Liver (tissue), 9 donors: Measurements from ENCODE around the gene SHISAL1. TPM values are rescaled to one million over a fixed set of nuclear protein-coding genes. Genes with fewer than 3 reads are reported as not detected.

Experiments
- DNase-seq: peaks from one replicate; pipeline ENCODE4 v3.0.0-alpha.2; 2017; ENCODE audit warnings: low spot score
- H3K27ac ChIP-seq, 2 donors: one replicate each; pipeline ENCODE4 v1.7.0; 2013; ENCODE audit warnings: inconsistent platforms in 2 of 2, low read length in 2 of 2, control low read depth in 1 of 2, low read depth in 1 of 2, mild to moderate bottlenecking in 1 of 2
- H3K27me3 ChIP-seq, 4 donors: one replicate each; pipeline versions ENCODE4 v1.6.1 to v1.7.0; 2013; ENCODE audit warnings: low read length in 3 of 4, inconsistent platforms in 1 of 4, mild to moderate bottlenecking in 1 of 4, moderate library complexity in 1 of 4; ENCODE audit not compliant: control insufficient read depth in 4 of 4, insufficient read depth in 4 of 4
- H3K36me3 ChIP-seq, 4 donors: one replicate each; pipeline versions ENCODE4 v1.6.1 to v1.7.0; 2013; ENCODE audit warnings: low read length in 3 of 4, mild to moderate bottlenecking in 3 of 4, low read depth in 1 of 4, moderate library complexity in 1 of 4; ENCODE audit not compliant: control insufficient read depth in 4 of 4, insufficient read depth in 3 of 4
- H3K4me1 ChIP-seq, 4 donors: one replicate each; pipeline versions ENCODE4 v1.6.1 to v1.7.0; 2013; ENCODE audit warnings: low read length in 3 of 4, mild to moderate bottlenecking in 3 of 4, moderate library complexity in 1 of 4; ENCODE audit not compliant: control insufficient read depth in 4 of 4, insufficient read depth in 4 of 4
- H3K4me3 ChIP-seq, 3 donors: one replicate each; pipeline versions ENCODE4 v1.6.1 to v1.7.0; 2013; ENCODE audit warnings: low read length in 3 of 3, control low read depth in 1 of 3, low read depth in 1 of 3, mild to moderate bottlenecking in 1 of 3
- H3K9ac ChIP-seq, 2 donors: one replicate each; pipeline ENCODE4 v1.7.0; 2013; ENCODE audit warnings: low read length in 2 of 2, mild to moderate bottlenecking in 2 of 2, moderate library complexity in 2 of 2, control low read depth in 1 of 2, low read depth in 1 of 2
- H3K9me3 ChIP-seq, 4 donors: one replicate each; pipeline versions ENCODE4 v1.6.1 to v1.7.0; 2013; ENCODE audit warnings: low read length in 3 of 4; ENCODE audit not compliant: control insufficient read depth in 4 of 4
- EGR1 ChIP-seq, 2 donors: IDR thresholded peaks; 2 replicates each; pipeline ENCODE4 v1.6.1; 2016 to 2018; ENCODE audit warnings: antibody characterized with exemption in 2 of 2, low read depth in 2 of 2
- FOXA1 ChIP-seq: IDR thresholded peaks from 2 replicates; pipeline ENCODE4 v1.6.1; 2016; ENCODE audit warnings: antibody characterized with exemption
- HNF4G ChIP-seq: IDR thresholded peaks from 2 replicates; pipeline ENCODE4 v1.6.1; 2016; ENCODE audit warnings: antibody characterized with exemption
- SP1 ChIP-seq: IDR thresholded peaks from 2 replicates; pipeline ENCODE4 v1.6.1; 2018; ENCODE audit warnings: antibody characterized with exemption, mild to moderate bottlenecking
- TAF1 ChIP-seq: conservative IDR thresholded peaks from 2 replicates; pipeline ENCODE4 v1.6.1; 2016; ENCODE audit warnings: antibody characterized with exemption, mild to moderate bottlenecking
- YY1 ChIP-seq: IDR thresholded peaks from 2 replicates; pipeline ENCODE4 v1.6.1; 2016; ENCODE audit warnings: antibody characterized with exemption, mild to moderate bottlenecking
- WGBS: extraction: QIAGEN DNeasy Blood & Tissue Kit; methylation state at CpG from one replicate; pipeline ENCODE4 v1.1.7; 2013; 5-methylcytosine and 5-hydroxymethylcytosine counted together
- polyA plus RNA-seq, 2 donors: library from polyadenylated mRNA; stranded (reverse) in 1 of 2; unstranded in 1 of 2; fragments of 200-250 nt in 1 of 2; fragments of >200 nt in 1 of 2; fragmentation: Nextera tagmentation in 1 of 2; extraction: Ambion mirVana in 1 of 2; gene quantifications; one replicate each; pipeline versions ENCODE4 v1.2.1 to v1.2.3, GENCODE V29; 2013 to 2015
- total RNA-seq, 2 donors: library from RNA; depleted of rRNA; stranded (reverse); fragments of >200 nt; gene quantifications; one replicate each; pipeline ENCODE4 v1.2.3, GENCODE V29; 2014
- TF ChIP-seq, protein P1 (sequence below): fragments of 150-350 bp; IDR thresholded peaks from 2 replicates; pipeline ENCODE4 v1.5.1; 2017; ENCODE audit warnings: improper control_type of control experiment, low read depth, low read length; ENCODE audit not compliant: missing input control
- TF ChIP-seq, protein P2 (sequence below): IDR thresholded peaks from 2 replicates; pipeline ENCODE4 v1.6.1; 2016; ENCODE audit warnings: antibody characterized with exemption, mild to moderate bottlenecking
- TF ChIP-seq, protein P3 (sequence below): IDR thresholded peaks from 2 replicates; pipeline ENCODE4 v1.6.1; 2016; ENCODE audit warnings: antibody characterized with exemption
- donor health status: healthy.
- donor health status: healthy.
- donor health status: healthy.
- donor health status: healthy.
- donor health status: healthy.

SHISAL1 gene
- total and polyA plus RNA-seq, 4 donors: 0.07 to 0.17 (median 0.13) TPM

DNA sequence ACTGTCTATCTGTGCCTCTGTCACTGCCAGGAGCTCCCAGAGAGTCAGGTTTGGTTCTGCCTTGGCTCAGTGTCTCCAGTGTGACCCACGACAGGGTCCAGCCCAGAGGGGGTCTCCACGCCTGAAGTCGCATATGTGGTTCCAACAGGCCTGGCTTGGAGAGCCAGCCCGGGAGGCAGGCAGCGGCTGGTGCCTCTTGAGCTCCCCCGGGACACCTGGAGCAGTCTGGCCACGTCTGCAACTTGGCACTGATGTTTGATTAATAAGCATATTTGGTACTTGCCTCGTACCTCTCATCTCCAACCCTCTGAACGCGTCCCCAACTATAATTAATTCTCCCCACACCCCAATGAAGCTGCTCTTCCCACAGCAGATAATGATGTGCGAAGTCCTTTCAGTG lies 31.7 kb upstream of the SHISAL1 start (continued):
- TF ChIP-seq, protein P1, sequence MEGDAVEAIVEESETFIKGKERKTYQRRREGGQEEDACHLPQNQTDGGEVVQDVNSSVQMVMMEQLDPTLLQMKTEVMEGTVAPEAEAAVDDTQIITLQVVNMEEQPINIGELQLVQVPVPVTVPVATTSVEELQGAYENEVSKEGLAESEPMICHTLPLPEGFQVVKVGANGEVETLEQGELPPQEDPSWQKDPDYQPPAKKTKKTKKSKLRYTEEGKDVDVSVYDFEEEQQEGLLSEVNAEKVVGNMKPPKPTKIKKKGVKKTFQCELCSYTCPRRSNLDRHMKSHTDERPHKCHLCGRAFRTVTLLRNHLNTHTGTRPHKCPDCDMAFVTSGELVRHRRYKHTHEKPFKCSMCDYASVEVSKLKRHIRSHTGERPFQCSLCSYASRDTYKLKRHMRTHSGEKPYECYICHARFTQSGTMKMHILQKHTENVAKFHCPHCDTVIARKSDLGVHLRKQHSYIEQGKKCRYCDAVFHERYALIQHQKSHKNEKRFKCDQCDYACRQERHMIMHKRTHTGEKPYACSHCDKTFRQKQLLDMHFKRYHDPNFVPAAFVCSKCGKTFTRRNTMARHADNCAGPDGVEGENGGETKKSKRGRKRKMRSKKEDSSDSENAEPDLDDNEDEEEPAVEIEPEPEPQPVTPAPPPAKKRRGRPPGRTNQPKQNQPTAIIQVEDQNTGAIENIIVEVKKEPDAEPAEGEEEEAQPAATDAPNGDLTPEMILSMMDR: no peak
- no peak for TF ChIP-seq HNF4G
- no peak for TF ChIP-seq YY1

DNA sequence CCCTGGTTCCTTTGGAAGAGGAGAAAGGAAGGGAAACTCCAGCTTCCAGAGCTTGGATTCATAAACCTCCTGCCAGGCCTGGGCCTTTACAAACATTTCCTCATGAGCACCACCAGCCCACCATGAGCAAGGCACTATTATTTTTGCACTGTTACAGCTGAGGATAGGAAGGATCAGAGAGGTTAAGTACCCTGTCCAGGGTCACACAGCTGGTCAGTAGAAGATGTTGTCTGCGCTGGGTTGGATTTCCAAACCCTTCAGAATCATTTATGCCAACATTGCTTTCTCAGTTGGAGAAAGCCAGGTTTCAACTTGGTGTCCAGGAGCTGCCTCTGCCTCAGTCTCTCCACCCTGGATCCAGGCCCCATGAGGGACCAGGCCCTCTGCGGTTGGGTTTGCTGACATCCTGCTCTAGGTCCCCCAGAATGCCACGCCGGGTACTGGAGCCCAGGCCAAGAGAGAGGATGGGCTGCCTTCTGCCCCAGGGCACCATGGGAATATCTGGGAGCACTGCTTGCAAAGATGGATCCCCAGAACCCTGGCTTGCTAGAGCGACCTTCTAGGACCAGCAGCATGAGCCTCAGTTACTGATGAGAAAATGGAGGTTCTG lies 29.7 kb upstream of the SHISAL1 start:
- H3K27ac ChIP-seq: no peak overlapping the region

More for the DNA sequence above, 29.7 kb upstream of the SHISAL1 start:
- TF ChIP-seq, protein P2, sequence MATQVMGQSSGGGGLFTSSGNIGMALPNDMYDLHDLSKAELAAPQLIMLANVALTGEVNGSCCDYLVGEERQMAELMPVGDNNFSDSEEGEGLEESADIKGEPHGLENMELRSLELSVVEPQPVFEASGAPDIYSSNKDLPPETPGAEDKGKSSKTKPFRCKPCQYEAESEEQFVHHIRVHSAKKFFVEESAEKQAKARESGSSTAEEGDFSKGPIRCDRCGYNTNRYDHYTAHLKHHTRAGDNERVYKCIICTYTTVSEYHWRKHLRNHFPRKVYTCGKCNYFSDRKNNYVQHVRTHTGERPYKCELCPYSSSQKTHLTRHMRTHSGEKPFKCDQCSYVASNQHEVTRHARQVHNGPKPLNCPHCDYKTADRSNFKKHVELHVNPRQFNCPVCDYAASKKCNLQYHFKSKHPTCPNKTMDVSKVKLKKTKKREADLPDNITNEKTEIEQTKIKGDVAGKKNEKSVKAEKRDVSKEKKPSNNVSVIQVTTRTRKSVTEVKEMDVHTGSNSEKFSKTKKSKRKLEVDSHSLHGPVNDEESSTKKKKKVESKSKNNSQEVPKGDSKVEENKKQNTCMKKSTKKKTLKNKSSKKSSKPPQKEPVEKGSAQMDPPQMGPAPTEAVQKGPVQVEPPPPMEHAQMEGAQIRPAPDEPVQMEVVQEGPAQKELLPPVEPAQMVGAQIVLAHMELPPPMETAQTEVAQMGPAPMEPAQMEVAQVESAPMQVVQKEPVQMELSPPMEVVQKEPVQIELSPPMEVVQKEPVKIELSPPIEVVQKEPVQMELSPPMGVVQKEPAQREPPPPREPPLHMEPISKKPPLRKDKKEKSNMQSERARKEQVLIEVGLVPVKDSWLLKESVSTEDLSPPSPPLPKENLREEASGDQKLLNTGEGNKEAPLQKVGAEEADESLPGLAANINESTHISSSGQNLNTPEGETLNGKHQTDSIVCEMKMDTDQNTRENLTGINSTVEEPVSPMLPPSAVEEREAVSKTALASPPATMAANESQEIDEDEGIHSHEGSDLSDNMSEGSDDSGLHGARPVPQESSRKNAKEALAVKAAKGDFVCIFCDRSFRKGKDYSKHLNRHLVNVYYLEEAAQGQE: no peak
- TF ChIP-seq SP1: no peak
- TF ChIP-seq TAF1: no peak
- no peak for TF ChIP-seq FOXA1
- TF ChIP-seq, protein P3, sequence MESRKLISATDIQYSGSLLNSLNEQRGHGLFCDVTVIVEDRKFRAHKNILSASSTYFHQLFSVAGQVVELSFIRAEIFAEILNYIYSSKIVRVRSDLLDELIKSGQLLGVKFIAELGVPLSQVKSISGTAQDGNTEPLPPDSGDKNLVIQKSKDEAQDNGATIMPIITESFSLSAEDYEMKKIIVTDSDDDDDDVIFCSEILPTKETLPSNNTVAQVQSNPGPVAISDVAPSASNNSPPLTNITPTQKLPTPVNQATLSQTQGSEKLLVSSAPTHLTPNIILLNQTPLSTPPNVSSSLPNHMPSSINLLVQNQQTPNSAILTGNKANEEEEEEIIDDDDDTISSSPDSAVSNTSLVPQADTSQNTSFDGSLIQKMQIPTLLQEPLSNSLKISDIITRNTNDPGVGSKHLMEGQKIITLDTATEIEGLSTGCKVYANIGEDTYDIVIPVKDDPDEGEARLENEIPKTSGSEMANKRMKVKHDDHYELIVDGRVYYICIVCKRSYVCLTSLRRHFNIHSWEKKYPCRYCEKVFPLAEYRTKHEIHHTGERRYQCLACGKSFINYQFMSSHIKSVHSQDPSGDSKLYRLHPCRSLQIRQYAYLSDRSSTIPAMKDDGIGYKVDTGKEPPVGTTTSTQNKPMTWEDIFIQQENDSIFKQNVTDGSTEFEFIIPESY: no peak
- TF ChIP-seq, protein P1: no peak
- TF ChIP-seq EGR1 (IDR thresholded peaks at IDR 0.05; ENCODE audit: low read depth in 2 of 2): no peak
- no peak for TF ChIP-seq YY1
- 95% methylated on average over 5 of the region's 5 CpGs for WGBS
- H3K9me3 ChIP-seq: no peaks in the 10 kb centered on the region
- H3K4me1 ChIP-seq: peaks cover 0 to 3% (median 0%) of the 10 kb centered on the region in 4 donors
- H3K36me3 ChIP-seq: no peaks in the 10 kb centered on the region
- no peak overlapping the region for H3K9ac ChIP-seq
- no peak for DNase-seq
- no peak overlapping the region for H3K4me3 ChIP-seq
- no peaks in the 10 kb centered on the region for H3K27me3 ChIP-seq
